SK-MEL-5 (cell line): Measurements from ENCODE around the gene GMDS. TPM values are rescaled to one million over a fixed set of nuclear protein-coding genes. Genes with fewer than 3 reads are reported as not detected.

Source experiments
- DNase-seq: peaks from one replicate; pipeline ENCODE4 v3.0.0-alpha.2; 2016; ENCODE audit warnings: low read depth, low spot score
- in situ Hi-C: cut with HindIII; loops from 2 replicates; pipeline ENCODE4 v1.10.0; 2016; ENCODE audit warnings: low sequenced_read_pairs, high pct_unique_total_duplicates, low pct_unique_long_range_greater_than_20kb
- total RNA-seq: library from RNA; depleted of rRNA; stranded (reverse); fragments of >200 nt; shearing (Covaris generic); gene quantifications from 2 replicates; pipeline ENCODE4 v1.2.3, GENCODE V29; 2014

Gene GMDS
- total RNA-seq, 1 experiment from 2014 or later, result 23.6 TPM

- in situ Hi-C loops, result no loop called here
- DNase-seq, result no peak
Observed at GRCh38 chr6:1972962-1973361, 272.4 kb downstream of the GMDS start.

- in situ Hi-C loops, result no loop called here
- DNase-seq, result no peak
Observed at GRCh38 chr6:1971612-1972011, 273.8 kb downstream of the GMDS start.

GRCh38 chr6:1970151-1970561 lies 275.2 kb downstream of the GMDS start:
- no peak for DNase-seq
- in situ Hi-C loops, result no loop called here

DNA sequence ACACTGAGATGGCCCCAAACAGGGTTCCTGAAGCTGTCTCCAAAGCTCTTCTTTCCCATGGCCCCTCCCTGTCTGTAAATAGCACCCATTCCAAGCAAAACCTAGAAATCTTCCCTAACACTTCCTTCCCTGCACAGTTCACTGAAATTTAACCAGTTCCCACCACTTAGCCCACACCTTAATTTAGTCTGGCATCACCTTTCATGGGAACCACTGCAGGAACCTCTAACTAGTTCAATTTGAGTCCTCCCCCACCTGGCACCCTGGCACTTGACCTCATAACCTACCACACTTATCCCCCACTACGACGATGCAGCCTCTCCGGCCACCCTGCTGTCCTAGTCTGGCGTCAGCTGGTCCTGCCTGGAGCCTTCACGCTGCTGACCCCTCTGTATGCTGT lies 278.7 kb downstream of the GMDS start:
- in situ Hi-C loops, result no loop called here
- DNase-seq, result no peak

DNA sequence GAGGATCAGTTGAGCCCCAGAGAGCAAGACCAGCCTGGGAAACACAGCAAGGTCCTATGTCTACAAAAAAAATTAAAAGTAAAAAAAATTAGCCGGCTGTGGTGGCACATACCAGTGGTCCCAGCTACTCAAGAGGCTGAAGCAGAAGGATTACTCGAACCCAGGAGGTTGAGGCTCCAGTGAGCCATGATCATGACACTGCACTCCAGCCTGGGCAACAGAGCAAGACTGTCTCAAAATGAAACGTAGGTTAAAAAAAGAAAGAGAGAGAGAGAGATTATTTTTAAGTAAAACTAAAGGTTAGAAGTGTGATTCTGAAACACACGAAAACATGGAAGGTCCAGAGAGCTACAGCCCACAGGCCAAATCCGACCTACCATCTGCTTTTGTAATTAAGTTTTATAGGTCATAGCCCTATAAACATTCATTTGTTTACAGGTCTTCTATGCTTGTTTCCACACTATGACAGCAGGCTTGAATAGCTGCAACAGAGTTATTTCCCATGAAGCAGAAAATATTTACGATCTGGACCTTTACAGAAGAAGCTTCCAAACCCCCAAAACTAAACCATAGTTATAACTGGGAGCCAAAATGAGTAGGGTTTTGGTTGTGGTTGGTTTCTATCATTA lies 279.7 kb downstream of the GMDS start:
- in situ Hi-C loops, result no loop called here
- no peak for DNase-seq

- no peak for DNase-seq
- in situ Hi-C loops, result no loop called here
Observed at GRCh38 chr6:1963596-1963995, 281.8 kb downstream of the GMDS start.

DNA sequence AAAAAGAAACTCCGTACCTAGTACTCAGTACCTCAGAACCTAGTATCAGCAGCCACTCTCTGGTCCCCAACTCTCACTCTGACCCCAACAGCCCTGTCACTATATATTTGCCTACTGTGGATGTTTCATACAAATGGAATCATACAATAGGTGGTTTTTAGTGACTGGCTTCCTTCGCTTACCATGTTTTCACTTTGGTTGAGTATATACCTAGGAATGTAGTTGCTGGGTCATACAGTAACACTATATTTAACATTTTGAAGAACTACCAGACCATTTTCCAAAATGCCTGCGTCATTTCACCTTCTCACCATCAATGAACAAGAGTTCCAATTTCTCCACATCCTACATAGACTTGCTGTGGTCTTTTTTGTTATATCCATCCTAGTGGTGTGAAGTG lies 283.2 kb downstream of the GMDS start:
- in situ Hi-C loops, result no loop called here
- no peak for DNase-seq

DNA sequence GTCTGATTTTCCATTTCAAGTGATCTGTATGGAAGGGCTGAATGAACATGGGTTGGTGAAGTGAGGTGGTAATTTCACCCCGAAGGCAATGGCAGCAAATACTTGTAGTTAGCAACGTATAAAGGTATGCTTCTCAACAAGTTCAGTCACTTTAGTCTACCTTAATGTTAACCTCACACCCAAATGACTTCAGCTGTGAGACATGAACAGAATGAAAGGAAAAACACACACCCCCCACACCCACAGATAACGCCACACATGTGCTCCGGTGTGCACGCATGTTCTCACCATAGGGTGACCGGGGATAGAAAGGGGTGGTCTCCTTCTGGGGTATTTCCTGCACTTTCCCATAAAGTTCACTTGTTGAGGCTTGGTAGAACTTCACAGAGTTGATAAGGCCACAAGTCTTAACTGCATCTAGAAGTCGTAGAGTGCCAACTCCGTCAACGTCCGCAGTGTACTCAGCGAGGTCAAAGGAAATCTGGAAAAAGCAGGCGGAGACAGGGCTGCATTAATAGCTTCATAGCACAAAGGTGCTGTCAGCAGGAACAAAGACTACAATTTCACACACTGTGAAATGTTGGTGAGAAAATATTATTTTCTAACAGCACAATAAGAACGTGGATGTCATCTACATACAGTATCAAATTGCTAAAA lies 284.8 kb downstream of the GMDS start:
- no peak for DNase-seq
- in situ Hi-C loops, result no loop called here

- no peak for DNase-seq
- in situ Hi-C loops, result no loop called here
Observed at GRCh38 chr6:1958257-1958656, 287.1 kb downstream of the GMDS start.

DNA sequence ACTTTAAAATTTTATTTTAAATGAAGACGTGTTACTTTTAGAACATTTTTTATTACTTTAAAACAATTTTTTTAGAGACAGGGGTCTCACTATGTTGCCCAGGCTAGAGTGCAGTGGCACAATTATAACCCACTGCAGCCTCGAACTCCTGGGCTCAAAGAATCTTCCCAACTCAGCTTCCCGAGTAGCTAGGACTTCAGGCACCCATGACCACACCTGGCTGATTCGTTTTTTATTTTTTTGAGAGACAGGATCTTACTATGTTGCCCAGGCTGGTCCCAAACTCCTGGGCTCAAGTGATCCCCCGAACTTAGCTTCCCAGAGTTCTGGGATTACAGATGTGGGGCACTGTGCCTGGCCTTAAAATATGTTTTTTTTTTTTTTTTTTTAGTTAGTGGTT lies 287.7 kb downstream of the GMDS start:
- no peak for DNase-seq
- in situ Hi-C loops, result no loop called here

DNA sequence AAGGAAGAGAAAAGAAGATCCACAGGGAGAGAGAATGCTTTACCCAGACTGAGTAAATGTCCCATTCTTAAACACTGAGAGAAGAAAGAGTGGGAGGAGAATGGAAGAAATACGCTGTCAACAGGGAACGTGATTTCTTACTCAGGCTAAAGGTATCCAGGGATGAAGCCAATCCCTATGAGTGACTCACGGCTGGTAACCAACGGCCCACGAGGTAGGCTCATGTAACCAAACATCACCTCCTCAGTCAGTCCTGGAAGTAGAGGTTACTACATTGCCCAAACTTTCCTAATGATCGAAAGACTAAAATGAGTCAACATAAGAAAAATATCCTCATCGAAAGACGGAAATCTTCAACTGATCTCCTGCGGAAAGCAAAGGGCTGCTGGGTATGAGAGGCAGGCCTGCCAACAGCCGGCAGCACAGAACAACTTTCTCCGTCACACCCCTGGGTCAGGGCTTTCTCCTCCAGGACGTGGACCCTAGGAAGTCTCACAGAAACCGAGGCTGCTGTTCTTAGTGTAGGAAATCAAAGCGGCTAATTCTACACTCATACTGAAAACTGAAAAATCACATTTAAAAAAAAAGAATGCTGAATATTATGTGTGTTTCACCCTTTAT lies 292.6 kb downstream of the GMDS start:
- DNase-seq, result no peak
- in situ Hi-C loops, result no loop called here

- in situ Hi-C loops, result no loop called here
- no peak for DNase-seq
Observed at GRCh38 chr6:1950631-1951030, 294.8 kb downstream of the GMDS start.

DNA sequence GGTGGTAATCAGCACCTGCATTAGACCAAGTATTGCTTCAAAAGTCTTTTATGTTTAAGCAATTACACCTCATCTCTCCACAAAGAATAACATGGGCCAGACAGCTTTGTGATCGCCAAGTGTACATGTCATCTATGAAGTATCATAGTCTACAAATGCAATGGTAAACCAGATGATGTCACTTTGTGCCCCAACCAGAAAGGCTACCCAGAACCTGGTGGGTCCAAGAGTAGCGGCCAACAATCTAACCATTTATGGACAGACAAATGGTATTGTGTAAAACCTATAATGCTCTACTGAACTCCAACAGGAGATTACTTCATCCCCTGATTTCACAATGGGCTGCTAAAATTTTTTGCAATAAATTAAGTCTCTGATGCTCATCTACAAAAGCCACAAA lies 295.9 kb downstream of the GMDS start:
- no peak for DNase-seq
- in situ Hi-C loops, result no loop called here

- no peak for DNase-seq
- in situ Hi-C loops, result no loop called here
Observed at GRCh38 chr6:1947922-1948321, 297.5 kb downstream of the GMDS start.

- in situ Hi-C loops, result no loop called here
- no peak for DNase-seq
Observed at GRCh38 chr6:1946583-1946982, 298.8 kb downstream of the GMDS start.

DNA sequence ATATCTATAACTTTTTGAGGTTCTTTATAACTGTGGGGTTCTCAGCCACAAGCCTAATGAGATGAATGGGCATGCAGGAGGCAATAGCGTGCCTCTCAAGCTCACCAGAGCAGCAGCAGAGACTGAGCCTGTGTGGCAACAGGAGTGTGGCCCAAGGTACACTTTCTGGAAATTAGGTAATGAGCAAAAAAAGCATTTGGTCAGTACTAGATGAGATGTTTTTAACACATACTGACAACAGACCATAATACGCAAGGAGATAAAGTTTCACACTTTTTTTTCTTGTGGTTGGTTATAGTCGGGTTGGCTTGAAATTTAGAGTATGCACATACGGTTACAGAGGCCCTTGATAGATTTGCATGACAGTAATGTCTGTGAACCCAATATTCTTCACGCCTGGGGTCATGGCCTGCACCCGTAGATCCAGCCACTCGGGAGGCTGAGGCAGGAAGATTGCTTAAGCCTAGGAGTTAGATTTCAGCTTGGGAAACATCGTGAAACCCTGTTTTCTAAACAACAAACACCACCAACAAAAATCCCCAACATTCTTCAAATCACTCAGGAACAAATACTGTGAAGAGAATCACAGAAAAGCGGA lies 300.1 kb downstream of the GMDS start:
- DNase-seq, result no peak
- in situ Hi-C loops, result no loop called here

DNA sequence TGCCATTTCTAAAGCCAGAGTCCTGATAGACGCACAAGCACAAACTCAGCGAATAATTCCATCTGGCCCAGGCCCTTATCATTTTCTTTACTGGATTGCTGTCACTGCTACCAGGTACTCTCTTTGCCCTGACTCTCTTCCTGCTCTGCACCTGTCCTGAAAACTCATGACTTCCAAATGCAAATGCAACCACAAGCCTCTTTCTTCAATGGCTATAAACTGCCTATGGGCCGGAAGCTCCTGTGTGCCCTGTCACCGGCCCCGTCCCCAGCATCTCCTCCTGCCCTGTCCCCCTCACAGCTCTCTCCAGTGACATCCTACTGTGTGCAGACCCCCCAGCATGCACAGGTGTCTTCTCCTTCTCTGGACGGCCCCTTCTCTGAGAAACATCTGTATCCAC lies 302.6 kb downstream of the GMDS start:
- DNase-seq, result no peak
- in situ Hi-C loops, result no loop called here

- no peak for DNase-seq
- in situ Hi-C loops, result no loop called here
Observed at GRCh38 chr6:1941534-1941933, 303.9 kb downstream of the GMDS start.

DNA sequence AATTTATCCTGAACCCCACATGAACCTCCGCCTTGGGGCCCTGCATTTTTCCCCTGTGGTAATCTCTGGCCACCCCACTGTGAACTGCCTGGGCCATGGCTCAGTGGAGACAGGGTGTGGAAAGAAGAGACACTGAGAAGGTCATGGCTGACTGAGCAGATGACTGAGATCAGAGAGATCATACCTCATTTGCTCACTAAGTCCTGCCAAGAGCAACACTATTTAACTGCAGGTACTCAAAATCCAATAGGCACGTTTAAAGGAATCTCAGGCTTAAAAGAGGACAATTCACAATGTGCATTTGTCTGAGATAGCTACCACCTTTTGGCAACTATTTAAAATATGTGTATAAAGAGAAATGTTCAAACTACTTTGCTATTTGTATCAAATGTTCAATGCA lies 305.0 kb downstream of the GMDS start:
- in situ Hi-C loops, result no loop called here
- no peak for DNase-seq
